CD1c-positive myeloid dendritic cell (primary cell): ENCODE data around the gene PCDHA5.

ENCODE experiments used
- DNase-seq: peaks from one replicate; pipeline ENCODE4 v3.0.0-alpha.2; 2016; ENCODE audit errors: extremely low spot score

Gene PCDHA5

GRCh38 chr5:140862441-140863295, 41.3 kb downstream of the PCDHA5 start:
- DNase-seq = no peak

- no peak for DNase-seq
Measured at GRCh38 chr5:140868721-140869554, 47.5 kb downstream of the PCDHA5 start, which contains the start of gene PCDHA11. PCDHA11 (plus strand) TSS chr5:140868957; CDS start chr5:140869104, 147 bp downstream.

- DNase-seq = no peak
Measured at GRCh38 chr5:140869555-140869886, 48.1 kb downstream of the PCDHA5 start.

- no peak for DNase-seq
Measured at GRCh38 chr5:140870221-140871201, 49.1 kb downstream of the PCDHA5 start.
